HCT116 (cell line): Measurements from ENCODE around the gene SMC1B. TPM values are rescaled to one million over a fixed set of nuclear protein-coding genes. Genes with fewer than 3 reads are reported as not detected.

ENCODE experiments used
- ATAC-seq: fragments of 200-7000 bp; cut with Tn5 transposase; 2 replicates; pipeline ENCODE4 v1.9.1; 2020; ENCODE audit warnings: mild to moderate bottlenecking, moderate library complexity
- BruUV-seq: library from RNA; stranded (reverse); fragments of 400-500 nt; replicated peaks from 2 replicates; lab custom pipeline; 2021; lab: Mats Ljungman, UMichigan
- CTCF ChIA-PET: fragments of 300-600 bp; sonication (Branson Sonifier 250); formaldehyde crosslinking; loops from one replicate; lab custom pipeline; 2021; ENCODE audit warnings: antibody characterized with exemption; lab: Charles Lee
- POLR2A ChIA-PET: fragments of 300-600, 350-600 bp; sonication (Branson Sonifier 250); formaldehyde crosslinking; loops from one replicate; lab custom pipeline; 2021; ENCODE audit warnings: antibody characterized with exemption; lab: Charles Lee
- RAD21 ChIA-PET, 2 experiments: fragments of 300-600 bp; sonication (Branson Sonifier 250); formaldehyde crosslinking; loops; one replicate each; lab custom pipeline; 2023; ENCODE audit warnings: low total read pairs in 2 of 2; ENCODE audit not compliant: uncharacterized antibody in 2 of 2, unreplicated experiment in 2 of 2, low non-redundant PET in 1 of 2; lab: Charles Lee
- DNase-seq: peaks from one replicate; pipeline ENCODE4 v3.0.0-alpha.2; 2010; ENCODE audit warnings: low read depth, low spot score
- H2AFZ ChIP-seq: fragments of 200-600 bp; shearing (Covaris generic), sonication (generic); 2 replicates; pipeline ENCODE4 v1.6.1; 2017; ENCODE audit warnings: low read depth, mixed run types, mixed read lengths, antibody characterized with exemption, low read length; ENCODE audit not compliant: poor library complexity, severe bottlenecking
- H3K27ac ChIP-seq: 2 replicates; pipeline ENCODE4 v1.5.1; 2012; ENCODE audit warnings: low read depth, low read length
- H3K27me3 ChIP-seq: fragments of 200-600 bp; sonication (generic); 2 replicates; pipeline ENCODE4 v1.6.1; 2016; ENCODE audit warnings: mixed run types, low read length, mixed read lengths; ENCODE audit not compliant: insufficient read depth
- H3K36me3 ChIP-seq, 2 experiments: fragments of 200-500 bp in 1 of 2; fragments of 200-600 bp in 1 of 2; sonication (Bioruptor generic) in 1 of 2; sonication (generic) in 1 of 2; 2 replicates each; pipeline versions ENCODE4 v1.5.1 to v1.6.1; 2014 to 2016; ENCODE audit warnings: low read length in 2 of 2, inconsistent platforms in 1 of 2, mixed read lengths in 1 of 2, mixed run types in 1 of 2; ENCODE audit not compliant: insufficient read depth in 2 of 2, control insufficient read depth in 1 of 2
- H3K4me1 ChIP-seq, 2 experiments: fragments of 200-600 bp in 1 of 2; sonication (generic) in 1 of 2; 2 replicates each; pipeline versions ENCODE4 v1.5.1 to v1.6.1; 2012 to 2017; ENCODE audit warnings: low read length in 2 of 2, inconsistent platforms in 1 of 2, mild to moderate bottlenecking in 1 of 2, mixed read lengths in 1 of 2, mixed run types in 1 of 2, moderate library complexity in 1 of 2; ENCODE audit not compliant: insufficient read depth in 2 of 2, control insufficient read depth in 1 of 2
- H3K4me2 ChIP-seq: fragments of 200-600 bp; sonication (generic); 2 replicates; pipeline ENCODE4 v1.6.1; 2017; ENCODE audit warnings: mixed run types, low read length, mixed read lengths
- H3K4me3 ChIP-seq, 2 experiments: fragments of 200-600 bp in 1 of 2; sonication (generic) in 1 of 2; replicated peaks in 1 of 2; 2 replicates each; pipeline ENCODE4 v1.5.1; 2011 to 2016; ENCODE audit warnings: low read length in 2 of 2, control low read depth in 1 of 2, low read depth in 1 of 2, mild to moderate bottlenecking in 1 of 2, mixed read lengths in 1 of 2, mixed run types in 1 of 2
- H3K79me2 ChIP-seq: fragments of 200-600 bp; sonication (generic); 2 replicates; pipeline ENCODE4 v1.6.1; 2017; ENCODE audit warnings: mild to moderate bottlenecking, mixed run types, low read length, moderate library complexity, mixed read lengths; ENCODE audit not compliant: insufficient read depth
- H3K9ac ChIP-seq: fragments of 200-600 bp; sonication (generic); 2 replicates; pipeline ENCODE4 v1.6.1; 2016; ENCODE audit warnings: low read length, mixed read lengths
- H3K9me2 ChIP-seq: fragments of 200-600 bp; sonication (generic), shearing (Covaris generic); 2 replicates; pipeline ENCODE4 v1.6.1; 2017; ENCODE audit warnings: mixed run types, mild to moderate bottlenecking, moderate library complexity; ENCODE audit not compliant: insufficient read depth
- H3K9me3 ChIP-seq, 2 experiments: fragments of 200-500 bp in 1 of 2; fragments of 200-600 bp in 1 of 2; sonication (Bioruptor generic) in 1 of 2; sonication (generic) in 1 of 2; 2 replicates each; pipeline ENCODE4 v1.6.1; 2014 to 2017; ENCODE audit warnings: low read length in 2 of 2, mixed read lengths in 2 of 2, inconsistent platforms in 1 of 2, low read depth in 1 of 2, mild to moderate bottlenecking in 1 of 2, mixed run types in 1 of 2, moderate library complexity in 1 of 2; ENCODE audit not compliant: control insufficient read depth in 1 of 2, insufficient read depth in 1 of 2
- H4K20me1 ChIP-seq: fragments of 200-600 bp; sonication (generic), shearing (Covaris generic); 2 replicates; pipeline ENCODE4 v1.6.1; 2017; ENCODE audit warnings: mixed run types, mild to moderate bottlenecking, moderate library complexity; ENCODE audit not compliant: insufficient read depth
- CBX3 ChIP-seq: IDR thresholded peaks from 2 replicates; pipeline ENCODE4 v1.6.1; 2012; ENCODE audit warnings: low read depth
- CEBPB ChIP-seq: IDR thresholded peaks from 2 replicates; pipeline ENCODE4 v1.6.1; 2012; ENCODE audit warnings: low read depth
- EGR1 ChIP-seq: IDR thresholded peaks from 2 replicates; pipeline ENCODE4 v1.6.1; 2012; ENCODE audit warnings: low read depth
- EZH2phosphoT487 ChIP-seq: fragments of 200-600 bp; IDR thresholded peaks from 2 replicates; pipeline ENCODE4 v1.6.1; 2018; ENCODE audit warnings: antibody characterized with exemption, borderline replicate concordance
- FOSL1 ChIP-seq: IDR thresholded peaks from 2 replicates; pipeline ENCODE4 v1.6.1; 2012; ENCODE audit warnings: low read depth
- JUND ChIP-seq: IDR thresholded peaks from 2 replicates; pipeline ENCODE4 v1.6.1; 2012
- POLR2A ChIP-seq: IDR thresholded peaks from 2 replicates; pipeline ENCODE4 v1.7.0; 2011; ENCODE audit warnings: borderline replicate concordance; ENCODE audit not compliant: insufficient read depth, insufficient read length; ENCODE audit errors: extremely low read depth
- POLR2AphosphoS5 ChIP-seq: IDR thresholded peaks from 2 replicates; pipeline ENCODE4 v1.6.1; 2011; ENCODE audit warnings: mild to moderate bottlenecking, low read depth, low read length, moderate library complexity
- SIN3A ChIP-seq: IDR thresholded peaks from 2 replicates; pipeline ENCODE4 v1.6.1; 2012; ENCODE audit warnings: low read depth
- SP1 ChIP-seq: IDR thresholded peaks from 2 replicates; pipeline ENCODE4 v1.6.1; 2012; ENCODE audit warnings: low read depth
- SRF ChIP-seq: IDR thresholded peaks from 2 replicates; pipeline ENCODE4 v1.6.1; 2012; ENCODE audit warnings: low read depth
- TCF7L2 ChIP-seq: IDR thresholded peaks from 2 replicates; pipeline ENCODE4 v1.7.0; 2011; ENCODE audit warnings: borderline replicate concordance, inconsistent platforms; ENCODE audit not compliant: insufficient read depth, insufficient read length; ENCODE audit errors: extremely low read depth
- YY1 ChIP-seq: IDR thresholded peaks from 2 replicates; pipeline ENCODE4 v1.6.1; 2011; ENCODE audit warnings: low read length, low read depth, moderate library complexity, mild to moderate bottlenecking; ENCODE audit not compliant: insufficient replicate concordance; ENCODE audit errors: extremely low read depth
- ZFX ChIP-seq: fragments of 450-650 bp; IDR thresholded peaks from 2 replicates; pipeline ENCODE4 v1.6.1; 2017
- intact Hi-C: fragments of 100-400 bp; cut with micrococcal nuclease; formaldehyde crosslinking; loops from 2 replicates; pipeline ENCODE4 v1.10.0; 2022
- total RNA-seq: library from RNA; stranded (reverse); gene quantifications from one replicate; pipeline ENCODE4 v1.2.1, GENCODE V29; 2021; ENCODE audit not compliant: unreplicated experiment
- TF ChIP-seq, protein P1 (sequence below): IDR thresholded peaks from 2 replicates; pipeline ENCODE4 v1.6.1; 2012
- TF ChIP-seq, protein P2 (sequence below), 3 experiments: fragments of 200-600 bp in 1 of 3; sonication (generic) in 1 of 3; IDR thresholded peaks in 2 of 3; conservative IDR thresholded peaks in 1 of 3; 2 replicates each; pipeline ENCODE4 v1.5.1; 2012 to 2017; ENCODE audit warnings: low read depth in 2 of 3, low read length in 2 of 3, antibody characterized with exemption in 1 of 3, borderline replicate concordance in 1 of 3, control low read depth in 1 of 3, mild to moderate bottlenecking in 1 of 3, mixed read lengths in 1 of 3, mixed run types in 1 of 3, moderate library complexity in 1 of 3; ENCODE audit not compliant: insufficient read depth in 1 of 3
- TF ChIP-seq, protein P3 (sequence below): IDR thresholded peaks from 2 replicates; pipeline ENCODE4 v1.6.1; 2012; ENCODE audit warnings: low read depth
- TF ChIP-seq, protein P4 (sequence below): IDR thresholded peaks from 2 replicates; pipeline ENCODE4 v1.6.1; 2012

SMC1B gene
- total RNA-seq, 1 experiment from 2014 or later, result not detected

DNA sequence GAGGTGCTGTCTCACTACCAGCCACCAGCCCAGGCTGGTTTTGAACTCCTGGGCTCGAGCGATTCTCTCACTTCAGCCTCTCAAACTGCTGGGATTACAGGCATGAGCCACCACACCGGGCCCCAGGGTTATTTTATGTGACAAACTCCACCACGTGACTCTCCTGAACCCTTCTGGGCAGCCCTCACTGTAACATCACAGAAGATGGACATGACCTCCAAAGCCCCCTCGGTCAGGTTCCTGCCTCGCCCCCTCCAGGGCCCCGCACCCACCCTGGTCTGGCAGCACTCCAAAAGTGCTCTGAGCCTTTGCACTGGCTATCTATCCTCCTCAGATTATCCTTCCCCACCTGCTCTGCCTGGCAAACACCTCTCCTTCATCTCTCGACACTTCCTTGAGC lies 43.4 kb upstream of the SMC1B start:
- Histone ChIP-seq H3K9me2 (no peaks in the 10 kb centered on the region), H3K4me1 (no peaks in the 10 kb centered on the region), H3K79me2 (no peaks in the 10 kb centered on the region), H3K27ac (no peak overlapping the region), H3K27me3 (no peaks in the 10 kb centered on the region), H3K4me2 (no peak overlapping the region), H3K4me3 (no peak overlapping the region), H3K9me3 (no peaks in the 10 kb centered on the region), H4K20me1 (no peaks in the 10 kb centered on the region), H2AFZ (no peak overlapping the region), H3K9ac (no peak overlapping the region), H3K36me3 (no peaks in the 10 kb centered on the region)
- TF ChIP-seq CEBPB, result no peak
- TF ChIP-seq ZFX, result no peak
- TF ChIP-seq JUND, result no peak
- TF ChIP-seq POLR2AphosphoS5, result no peak
- TF ChIP-seq, protein P1, sequence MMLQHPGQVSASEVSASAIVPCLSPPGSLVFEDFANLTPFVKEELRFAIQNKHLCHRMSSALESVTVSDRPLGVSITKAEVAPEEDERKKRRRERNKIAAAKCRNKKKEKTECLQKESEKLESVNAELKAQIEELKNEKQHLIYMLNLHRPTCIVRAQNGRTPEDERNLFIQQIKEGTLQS, result no peak
- TF ChIP-seq FOSL1, result no peak
- POLR2A ChIA-PET, result no interaction called here
- DNase-seq (no peak), ATAC-seq (no peak)
- RAD21 ChIA-PET, result no interaction called here
- intact Hi-C loops, result no loop called here
- CTCF ChIA-PET, result interaction anchor here (1.2 kb wide), 1 partner anchor 19 kb away, joined by 3 read pairs; no protein-coding TSS in a partner anchor
- BruUV-seq, result no TSS peak

DNA sequence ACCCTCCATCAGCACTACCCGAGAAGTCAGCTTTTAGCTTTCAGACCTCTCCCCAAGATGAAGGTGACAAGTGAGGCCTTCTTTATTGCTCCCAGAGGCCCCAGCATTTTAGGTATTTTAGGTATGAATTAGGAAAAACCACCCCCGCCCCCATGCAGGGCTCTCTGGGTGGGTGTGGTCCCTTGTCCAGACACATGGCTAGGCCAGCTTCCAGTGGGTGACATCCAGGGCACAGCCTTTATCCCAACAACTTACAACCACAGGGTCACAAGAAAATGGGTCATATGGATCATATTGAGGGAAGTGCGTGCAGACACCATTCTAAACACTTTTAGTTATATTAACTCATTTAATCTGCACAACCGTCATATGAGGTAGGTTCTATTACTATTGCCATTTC lies 42.2 kb upstream of the SMC1B start:
- no peaks in the 10 kb centered on the region for H3K4me1 ChIP-seq
- no peaks in the 10 kb centered on the region for H3K36me3 ChIP-seq
- H2AFZ ChIP-seq, result no peak overlapping the region
- H3K9ac ChIP-seq, result no peak overlapping the region
- no peaks in the 10 kb centered on the region for H3K9me2 ChIP-seq
- no peak overlapping the region for H3K4me2 ChIP-seq
- ATAC-seq, result no peak
- no peak for DNase-seq
- no peaks in the 10 kb centered on the region for H3K27me3 ChIP-seq
- RAD21 ChIA-PET, result no interaction called here
- CTCF ChIA-PET, result no interaction called here
- no TSS peak for BruUV-seq
- intact Hi-C loops, result no loop called here
- H4K20me1 ChIP-seq, result no peaks in the 10 kb centered on the region
- no peak overlapping the region for H3K27ac ChIP-seq
- POLR2A ChIA-PET, result no interaction called here
- no peak overlapping the region for H3K4me3 ChIP-seq
- H3K9me3 ChIP-seq, result no peaks in the 10 kb centered on the region
- no peaks in the 10 kb centered on the region for H3K79me2 ChIP-seq
- TF ChIP-seq SRF (no peak), SIN3A (no peak), SP1 (no peak), EGR1 (no peak), POLR2AphosphoS5 (no peak), EZH2phosphoT487 (no peak), CBX3 (no peak), YY1 (no peak), POLR2A (no peak), TCF7L2 (no peak)
- TF ChIP-seq, protein P2, sequence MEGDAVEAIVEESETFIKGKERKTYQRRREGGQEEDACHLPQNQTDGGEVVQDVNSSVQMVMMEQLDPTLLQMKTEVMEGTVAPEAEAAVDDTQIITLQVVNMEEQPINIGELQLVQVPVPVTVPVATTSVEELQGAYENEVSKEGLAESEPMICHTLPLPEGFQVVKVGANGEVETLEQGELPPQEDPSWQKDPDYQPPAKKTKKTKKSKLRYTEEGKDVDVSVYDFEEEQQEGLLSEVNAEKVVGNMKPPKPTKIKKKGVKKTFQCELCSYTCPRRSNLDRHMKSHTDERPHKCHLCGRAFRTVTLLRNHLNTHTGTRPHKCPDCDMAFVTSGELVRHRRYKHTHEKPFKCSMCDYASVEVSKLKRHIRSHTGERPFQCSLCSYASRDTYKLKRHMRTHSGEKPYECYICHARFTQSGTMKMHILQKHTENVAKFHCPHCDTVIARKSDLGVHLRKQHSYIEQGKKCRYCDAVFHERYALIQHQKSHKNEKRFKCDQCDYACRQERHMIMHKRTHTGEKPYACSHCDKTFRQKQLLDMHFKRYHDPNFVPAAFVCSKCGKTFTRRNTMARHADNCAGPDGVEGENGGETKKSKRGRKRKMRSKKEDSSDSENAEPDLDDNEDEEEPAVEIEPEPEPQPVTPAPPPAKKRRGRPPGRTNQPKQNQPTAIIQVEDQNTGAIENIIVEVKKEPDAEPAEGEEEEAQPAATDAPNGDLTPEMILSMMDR (IDR thresholded peaks at IDR 0.05 in 2 of 3, conservative IDR thresholded peaks at IDR 0.05 in 1 of 3; ENCODE audit: borderline replicate concordance in 1 of 3, insufficient read depth in 1 of 3, low read depth in 2 of 3, low read length in 2 of 3), result no peak
- TF ChIP-seq, protein P3, sequence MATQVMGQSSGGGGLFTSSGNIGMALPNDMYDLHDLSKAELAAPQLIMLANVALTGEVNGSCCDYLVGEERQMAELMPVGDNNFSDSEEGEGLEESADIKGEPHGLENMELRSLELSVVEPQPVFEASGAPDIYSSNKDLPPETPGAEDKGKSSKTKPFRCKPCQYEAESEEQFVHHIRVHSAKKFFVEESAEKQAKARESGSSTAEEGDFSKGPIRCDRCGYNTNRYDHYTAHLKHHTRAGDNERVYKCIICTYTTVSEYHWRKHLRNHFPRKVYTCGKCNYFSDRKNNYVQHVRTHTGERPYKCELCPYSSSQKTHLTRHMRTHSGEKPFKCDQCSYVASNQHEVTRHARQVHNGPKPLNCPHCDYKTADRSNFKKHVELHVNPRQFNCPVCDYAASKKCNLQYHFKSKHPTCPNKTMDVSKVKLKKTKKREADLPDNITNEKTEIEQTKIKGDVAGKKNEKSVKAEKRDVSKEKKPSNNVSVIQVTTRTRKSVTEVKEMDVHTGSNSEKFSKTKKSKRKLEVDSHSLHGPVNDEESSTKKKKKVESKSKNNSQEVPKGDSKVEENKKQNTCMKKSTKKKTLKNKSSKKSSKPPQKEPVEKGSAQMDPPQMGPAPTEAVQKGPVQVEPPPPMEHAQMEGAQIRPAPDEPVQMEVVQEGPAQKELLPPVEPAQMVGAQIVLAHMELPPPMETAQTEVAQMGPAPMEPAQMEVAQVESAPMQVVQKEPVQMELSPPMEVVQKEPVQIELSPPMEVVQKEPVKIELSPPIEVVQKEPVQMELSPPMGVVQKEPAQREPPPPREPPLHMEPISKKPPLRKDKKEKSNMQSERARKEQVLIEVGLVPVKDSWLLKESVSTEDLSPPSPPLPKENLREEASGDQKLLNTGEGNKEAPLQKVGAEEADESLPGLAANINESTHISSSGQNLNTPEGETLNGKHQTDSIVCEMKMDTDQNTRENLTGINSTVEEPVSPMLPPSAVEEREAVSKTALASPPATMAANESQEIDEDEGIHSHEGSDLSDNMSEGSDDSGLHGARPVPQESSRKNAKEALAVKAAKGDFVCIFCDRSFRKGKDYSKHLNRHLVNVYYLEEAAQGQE, result no peak
- TF ChIP-seq, protein P4, sequence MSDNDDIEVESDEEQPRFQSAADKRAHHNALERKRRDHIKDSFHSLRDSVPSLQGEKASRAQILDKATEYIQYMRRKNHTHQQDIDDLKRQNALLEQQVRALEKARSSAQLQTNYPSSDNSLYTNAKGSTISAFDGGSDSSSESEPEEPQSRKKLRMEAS, result no peak
